GM12892 (cell line): ENCODE results near the gene FGGY.

Source experiments
- POLR2A ChIP-seq: IDR thresholded peaks from 2 replicates; pipeline ENCODE4 v1.6.1; 2011; ENCODE audit warnings: low read depth, low read length, control low read depth
- POLR2AphosphoS5 ChIP-seq: IDR thresholded peaks from 2 replicates; pipeline ENCODE4 v1.6.1; 2011; ENCODE audit warnings: low read depth, low read length, control low read depth
- TAF1 ChIP-seq: IDR thresholded peaks from 2 replicates; pipeline ENCODE4 v1.6.1; 2011; ENCODE audit warnings: low read depth, mild to moderate bottlenecking, control low read depth, low read length, borderline replicate concordance

DNA sequence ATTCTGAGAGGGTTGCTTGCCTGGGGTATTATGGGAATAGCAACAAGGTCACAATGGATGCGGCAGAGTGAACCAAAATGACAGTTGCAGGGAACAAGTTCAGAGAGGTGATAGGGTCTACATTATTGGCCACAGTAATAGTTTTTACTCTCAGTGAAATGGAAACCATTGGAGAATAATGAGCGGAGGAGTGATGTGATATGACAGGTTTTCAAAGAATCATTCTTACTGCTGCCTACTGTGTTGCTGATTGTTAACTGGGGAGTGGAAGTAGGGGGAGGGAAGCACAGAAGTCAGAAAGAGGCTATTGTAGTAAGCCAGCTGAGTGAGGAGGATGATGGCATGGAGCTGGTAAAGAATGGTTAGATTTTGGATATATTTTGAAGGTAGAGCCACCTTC, 322.7 kb downstream of the FGGY start:
- TF ChIP-seq POLR2A = no peak
- TF ChIP-seq POLR2AphosphoS5 = no peak
- TF ChIP-seq TAF1 = no peak
